IPS-NIHi7 (cell line): Measurements from ENCODE around the gene HNRNPL.

Experiments
- DNase-seq: peaks from one replicate; pipeline ENCODE4 v3.0.0; 2012; ENCODE audit warnings: mixed read lengths; ENCODE audit errors: extremely low spot score

Gene HNRNPL

DNA sequence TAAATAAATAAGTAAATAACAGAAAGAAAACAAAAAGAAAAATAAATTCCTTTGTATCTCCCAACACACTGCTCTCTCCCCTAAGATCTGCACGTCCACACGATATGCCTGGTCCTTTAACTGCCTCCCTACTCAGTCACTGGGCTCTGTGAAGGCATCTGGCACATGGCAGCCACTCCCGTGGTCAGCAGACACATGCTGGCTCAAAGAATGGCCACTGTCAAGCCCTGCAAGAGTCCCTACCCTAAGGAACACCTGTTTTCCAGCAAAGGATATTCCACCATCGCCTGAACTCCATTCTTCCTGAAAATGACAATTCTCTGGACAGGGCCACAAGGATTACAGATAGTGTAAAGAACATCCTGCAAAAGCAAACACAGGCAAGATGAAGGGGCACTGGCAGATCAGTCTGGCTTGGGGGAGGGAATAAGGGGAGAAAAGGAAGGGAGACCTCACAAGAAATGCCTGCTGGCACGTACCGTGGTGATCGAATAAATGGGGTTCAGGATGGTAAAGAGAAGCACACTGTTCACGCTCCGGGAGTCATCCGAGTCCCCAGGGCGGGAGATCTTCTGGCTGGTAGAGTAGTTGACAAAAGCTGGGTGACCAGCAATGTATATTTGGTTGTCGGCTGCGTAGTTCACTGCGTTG, 4.3 kb downstream of the HNRNPL start:
- no peak for DNase-seq

DNA sequence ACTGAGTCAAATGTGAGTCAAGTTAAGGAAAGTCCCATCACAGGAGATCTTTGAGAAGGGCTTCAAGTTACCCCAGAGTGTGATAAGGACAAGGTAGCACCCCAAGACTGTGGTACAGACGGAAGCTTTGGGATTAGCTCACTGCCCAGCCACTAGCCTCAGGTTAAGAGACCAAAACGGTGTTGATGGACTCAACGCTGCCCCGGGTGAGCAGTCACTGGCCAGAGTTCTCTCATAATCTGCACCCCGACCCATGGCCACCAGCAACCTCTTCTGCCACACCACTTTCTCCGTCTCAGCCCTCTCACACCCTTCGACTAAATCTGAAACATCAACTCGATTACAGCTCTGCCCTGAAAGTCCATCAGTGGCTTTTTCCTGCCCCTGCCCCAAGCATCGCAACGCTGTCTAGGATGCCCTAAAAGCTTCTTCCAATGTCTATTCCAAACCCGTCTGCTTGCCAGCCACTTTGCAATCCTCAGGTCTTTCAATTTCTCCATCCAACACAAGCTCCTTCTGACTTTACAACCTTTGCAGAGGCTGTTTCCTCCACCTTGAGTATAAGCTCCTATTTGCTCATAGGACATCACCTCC, 5.6 kb downstream of the HNRNPL start:
- no peak for DNase-seq

DNA sequence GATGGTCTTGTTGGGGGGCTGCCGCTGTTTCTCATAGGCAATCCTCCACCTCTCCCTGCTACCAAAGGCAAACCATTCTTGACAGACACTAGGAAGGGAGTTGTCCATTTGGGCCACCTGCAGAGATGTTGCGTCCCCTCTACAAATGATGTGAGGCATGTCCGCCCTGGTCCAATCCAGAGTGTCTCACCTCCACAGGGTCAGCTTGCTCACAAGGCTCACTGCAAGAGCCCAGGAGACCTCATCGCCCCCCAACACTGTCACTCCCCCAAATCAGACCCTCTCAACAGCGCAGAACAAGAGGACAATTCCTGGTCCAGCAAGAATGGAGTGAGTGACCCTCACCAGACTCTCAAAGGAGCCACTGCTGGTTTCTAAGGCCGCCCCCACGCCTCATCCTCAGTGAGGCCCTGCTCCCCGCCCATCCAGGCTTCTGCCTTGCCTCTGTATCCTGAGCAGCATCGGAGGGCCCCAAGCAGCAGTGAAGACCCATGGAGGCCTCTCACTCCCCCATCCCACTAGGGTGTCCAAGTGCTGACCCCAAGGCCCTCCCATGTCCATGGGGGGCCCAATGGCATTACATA, 6.5 kb downstream of the HNRNPL start:
- no peak for DNase-seq

DNA sequence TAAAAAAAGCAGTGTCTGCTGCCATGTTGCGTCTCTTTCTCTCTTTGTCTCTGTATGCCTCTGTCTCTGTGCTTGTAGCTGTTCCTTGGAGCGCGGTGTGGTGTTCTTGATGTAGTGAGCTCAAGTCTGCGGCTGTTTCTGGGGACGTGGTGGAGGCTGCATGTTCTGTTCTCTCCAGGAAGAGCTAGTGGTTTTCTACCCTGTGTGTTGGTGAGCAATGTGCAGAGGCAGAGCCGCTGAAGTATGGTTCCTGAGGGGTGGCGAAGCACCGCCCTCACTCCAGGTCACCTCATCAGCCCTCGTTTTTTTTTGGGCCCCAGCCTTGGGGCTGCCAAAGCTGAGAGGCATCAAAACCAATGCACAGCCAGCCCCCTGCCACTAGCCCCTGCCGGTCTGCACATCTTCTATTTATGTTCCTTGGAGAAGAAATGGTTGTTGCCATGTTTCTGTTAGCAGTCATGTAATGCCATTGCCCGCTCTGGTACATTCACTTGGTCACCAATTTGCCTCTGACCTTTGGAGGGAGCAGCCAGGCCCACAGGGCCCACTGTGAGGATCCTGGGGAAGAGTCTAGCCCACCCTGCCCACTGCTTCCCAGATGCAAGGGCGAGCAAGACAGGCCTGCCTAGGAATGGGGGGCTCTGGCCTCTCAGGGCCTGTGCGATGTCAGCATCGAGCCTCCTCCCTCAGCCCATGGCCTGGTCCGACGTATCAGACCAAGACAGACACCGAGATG, 7.2 kb downstream of the HNRNPL start:
- no peak for DNase-seq

DNA sequence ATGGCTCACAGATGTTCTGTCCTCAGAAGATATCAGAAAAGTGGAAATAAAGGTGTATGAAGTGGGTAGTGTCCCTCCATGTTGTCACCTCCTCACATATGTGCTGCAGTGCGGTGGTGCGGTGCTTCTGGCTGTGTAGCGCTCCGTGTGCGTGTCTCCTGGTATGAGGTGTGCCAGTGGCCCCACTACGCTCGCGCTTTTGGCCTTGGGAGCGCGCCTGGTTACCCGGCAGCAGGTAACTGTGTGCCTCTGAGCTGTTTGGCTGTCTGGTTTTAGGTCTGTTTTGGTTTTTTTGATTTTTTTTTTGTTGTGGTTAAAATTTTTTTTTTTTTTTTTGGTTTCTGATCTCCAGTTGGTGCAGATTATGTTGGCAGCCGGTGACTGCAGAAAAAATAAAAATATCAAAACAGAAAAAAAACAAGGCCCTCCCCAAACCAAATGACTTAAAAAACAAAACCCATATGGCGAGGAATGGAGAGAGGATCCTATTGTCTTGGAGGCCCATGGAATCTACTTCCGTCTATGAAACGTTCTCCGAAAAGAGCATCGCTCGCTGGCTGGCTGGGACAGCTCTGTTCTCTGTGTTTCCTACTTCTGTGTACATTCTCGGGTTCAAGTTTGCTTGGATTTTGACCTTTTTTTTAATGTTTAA, 7.9 kb downstream of the HNRNPL start:
- no peak for DNase-seq

DNA sequence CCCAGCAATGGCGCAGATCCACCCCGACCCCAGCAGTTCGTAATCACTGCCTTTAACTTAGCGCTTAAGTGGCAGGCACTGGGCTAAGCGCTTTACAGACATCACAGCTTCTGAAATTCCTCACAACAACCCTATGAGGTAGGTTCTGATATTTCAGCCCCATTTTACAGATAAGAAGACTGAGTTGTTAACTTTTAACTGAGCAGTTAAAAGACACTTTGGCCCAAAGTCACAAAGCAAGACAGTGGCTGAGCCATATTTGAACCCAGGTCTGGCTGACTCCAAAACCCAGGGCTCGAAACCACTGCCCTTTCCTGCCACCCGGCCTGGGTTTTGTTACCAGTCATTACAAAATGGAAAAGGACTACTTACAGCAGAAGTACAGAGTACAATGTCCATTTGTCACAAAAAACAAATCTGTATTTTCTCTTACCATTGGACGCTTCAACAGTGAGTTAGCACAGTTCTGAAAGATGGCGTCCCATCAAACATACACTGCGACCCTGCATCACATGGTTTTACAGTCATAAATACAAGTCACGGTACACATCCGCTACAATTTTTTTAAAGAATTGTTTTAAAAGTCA, 8.5 kb downstream of the HNRNPL start:
- no peak for DNase-seq

DNA sequence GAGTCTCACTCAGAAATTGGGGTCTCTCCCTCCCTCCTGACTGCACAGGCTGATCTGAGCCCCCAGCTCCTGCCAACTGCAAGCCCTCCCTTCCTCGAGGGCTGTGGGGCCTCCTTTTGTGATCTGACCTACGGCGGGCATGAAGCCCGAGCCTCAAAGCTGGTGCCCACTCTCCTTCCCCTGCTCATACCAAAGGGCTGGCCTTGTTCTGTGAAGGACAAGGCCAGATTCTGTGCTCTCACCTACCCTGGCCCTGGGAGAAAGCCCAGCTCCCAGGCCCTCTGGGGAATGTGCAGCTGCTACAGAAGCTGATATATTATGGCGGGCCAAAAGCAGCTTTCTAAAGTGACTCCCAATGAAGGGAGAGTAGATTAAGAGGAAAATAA, 9.2 kb downstream of the HNRNPL start:
- no peak for DNase-seq

DNA sequence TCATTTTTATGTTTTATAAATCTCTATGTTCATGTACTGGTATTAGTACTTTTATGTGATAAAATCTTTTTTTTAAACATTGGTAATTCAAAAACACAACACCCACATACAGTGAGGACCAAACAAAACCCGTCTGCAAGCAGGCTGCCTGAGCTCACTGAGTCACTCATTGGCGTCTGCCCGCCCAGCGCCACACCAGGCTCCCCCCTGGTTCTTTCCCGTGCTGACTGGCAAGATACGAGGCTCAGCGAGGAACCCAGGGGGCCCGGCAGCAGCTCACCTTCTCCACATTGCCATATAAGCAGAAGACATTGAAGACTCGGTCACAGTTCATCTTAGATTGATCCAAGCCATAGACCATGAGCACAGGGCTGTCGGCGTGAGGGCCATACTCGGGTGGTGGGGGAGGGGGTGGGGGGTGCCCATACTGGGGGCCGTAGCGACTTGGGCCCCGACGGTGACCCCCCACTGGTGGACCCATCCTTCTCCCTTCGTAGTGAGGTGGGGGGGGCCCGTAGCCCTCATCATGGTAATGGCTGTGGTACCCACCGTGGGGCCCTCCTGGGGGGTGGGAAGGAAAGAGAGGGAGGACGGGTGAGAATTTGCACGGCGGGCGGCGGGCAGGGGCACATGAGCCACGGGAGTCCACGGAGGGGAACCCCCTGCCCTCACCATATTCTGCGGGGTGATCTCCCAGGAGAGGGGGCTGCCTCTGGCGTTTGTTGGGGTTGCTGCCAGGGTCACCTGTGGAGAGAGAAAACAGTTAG, 9.8 kb downstream of the HNRNPL start:
- DNase-seq, result no peak

DNA sequence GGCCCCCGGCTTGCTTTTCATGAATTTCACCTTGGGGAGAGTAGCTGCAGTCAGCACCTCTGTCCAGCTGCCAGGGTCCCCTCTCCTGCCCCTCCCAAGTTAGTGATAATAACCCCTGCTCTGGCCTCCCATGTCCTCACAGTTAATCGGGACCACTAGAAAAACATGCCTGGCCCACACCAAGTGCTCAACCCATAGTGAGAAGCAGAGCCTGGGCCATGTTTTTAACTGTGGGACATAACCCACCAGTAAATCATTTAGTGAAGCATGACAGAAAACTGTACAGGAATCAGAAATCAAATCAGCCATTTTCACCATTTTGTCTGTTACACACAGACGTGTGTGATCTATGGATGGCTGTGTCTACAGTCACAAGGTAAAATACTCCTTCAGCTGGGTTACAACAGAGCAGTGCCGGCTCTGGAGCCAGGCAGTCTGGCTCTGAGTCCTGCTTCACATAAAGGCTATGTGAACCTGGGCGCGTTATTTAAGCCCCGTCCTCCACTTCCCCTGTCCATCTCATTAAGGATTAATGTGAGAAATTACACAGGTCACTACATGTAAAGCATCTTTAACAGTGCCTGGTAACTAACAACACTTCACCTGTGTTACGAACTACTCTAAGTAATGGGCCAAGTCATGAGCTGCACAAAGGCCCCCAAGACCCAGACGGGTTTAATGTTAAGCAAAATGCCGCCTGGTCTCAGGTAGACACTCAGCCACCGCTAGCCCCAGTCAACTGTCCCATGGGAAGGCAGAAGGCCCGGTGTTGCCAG, 10.6 kb downstream of the HNRNPL start:
- no peak for DNase-seq

DNA sequence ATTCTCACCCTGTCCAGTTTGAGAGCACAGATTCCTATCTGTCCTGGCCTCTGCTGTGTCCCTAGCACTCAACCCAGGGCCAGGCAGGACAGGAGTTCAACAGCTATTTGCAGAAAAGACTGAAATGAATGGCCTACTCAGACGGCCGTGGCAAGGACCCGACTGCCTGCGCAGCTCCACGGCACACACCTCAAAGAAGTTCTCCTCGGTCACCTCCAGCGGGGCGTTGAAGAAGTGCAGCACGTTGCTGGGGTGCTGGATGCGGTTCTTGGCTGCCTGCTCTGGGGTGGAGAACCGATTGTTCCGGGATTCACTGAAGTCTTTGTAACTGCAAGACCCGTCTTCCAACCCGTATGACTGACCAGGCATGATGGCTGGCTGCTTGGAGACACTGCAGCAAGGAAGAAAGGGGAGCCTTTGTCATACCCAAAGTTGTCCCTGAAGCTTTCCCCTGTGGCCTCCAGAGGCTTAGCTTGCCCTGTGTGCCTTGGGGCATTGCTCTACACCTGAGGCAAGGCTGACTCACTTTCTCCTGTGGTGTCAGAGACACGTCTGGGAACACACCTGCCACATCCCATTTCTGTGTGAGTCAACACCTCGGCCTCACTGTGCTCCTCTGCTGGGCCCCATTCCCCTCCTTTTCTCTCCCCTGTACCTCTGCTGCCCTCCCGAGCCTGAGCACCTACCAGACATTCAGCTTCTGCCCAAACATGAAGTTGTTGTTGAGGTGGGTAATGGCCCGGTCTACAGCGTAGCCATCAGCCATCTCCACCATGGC, 11.4 kb downstream of the HNRNPL start:
- no peak for DNase-seq

DNA sequence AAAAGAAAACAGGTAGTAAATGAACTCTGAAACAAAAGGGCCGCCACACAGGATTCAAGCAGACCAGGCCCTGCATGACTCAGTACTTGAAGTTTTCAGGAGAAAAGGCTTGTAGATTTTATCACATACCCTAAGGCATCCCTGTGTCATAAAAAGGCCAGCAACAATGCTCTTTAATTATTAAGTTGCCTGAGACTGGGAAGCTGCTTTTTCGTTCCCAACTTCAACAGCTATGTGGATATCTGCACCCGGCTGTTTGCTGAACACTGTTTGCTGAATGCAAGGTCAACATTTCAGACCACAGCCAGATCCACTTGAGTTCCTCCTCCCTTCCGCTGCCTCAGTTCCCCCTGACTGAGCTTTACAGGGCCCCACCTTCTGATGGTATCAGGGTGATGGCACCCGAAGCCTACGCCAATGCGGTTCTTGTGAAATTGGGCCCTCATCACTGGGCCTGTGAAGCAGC, 12.1 kb downstream of the HNRNPL start:
- DNase-seq, result no peak

DNA sequence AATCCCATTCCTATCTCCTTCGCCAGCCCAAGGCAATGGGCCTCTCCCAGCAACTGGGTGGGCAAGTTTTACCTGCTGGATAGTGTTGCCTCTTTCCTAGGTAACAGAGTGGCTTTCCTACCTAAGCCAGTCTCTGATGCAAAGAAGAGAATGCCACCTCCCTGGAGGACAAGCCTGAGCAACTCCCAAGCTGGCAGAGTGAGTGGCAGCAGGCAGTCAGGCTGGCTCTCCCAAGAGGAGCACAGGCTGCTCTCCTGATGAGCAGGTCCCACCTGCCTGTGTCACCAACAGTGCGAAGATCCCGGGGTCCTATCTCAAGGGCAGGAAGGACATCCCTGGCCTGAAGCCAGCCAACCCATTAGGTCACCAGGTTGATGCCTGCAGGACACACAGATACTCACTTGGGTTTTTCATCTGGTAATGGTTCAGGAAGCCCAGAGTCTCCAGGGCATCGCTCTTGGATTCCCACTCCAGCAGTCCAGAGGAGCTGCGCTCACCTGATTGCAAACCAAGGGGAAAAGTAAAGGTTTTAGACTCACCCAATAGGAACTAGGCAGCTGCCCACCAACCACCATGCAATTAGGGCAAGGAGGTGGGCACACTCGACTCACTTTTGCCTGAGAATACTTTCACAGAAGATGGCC, 12.7 kb downstream of the HNRNPL start:
- no peak for DNase-seq

DNA sequence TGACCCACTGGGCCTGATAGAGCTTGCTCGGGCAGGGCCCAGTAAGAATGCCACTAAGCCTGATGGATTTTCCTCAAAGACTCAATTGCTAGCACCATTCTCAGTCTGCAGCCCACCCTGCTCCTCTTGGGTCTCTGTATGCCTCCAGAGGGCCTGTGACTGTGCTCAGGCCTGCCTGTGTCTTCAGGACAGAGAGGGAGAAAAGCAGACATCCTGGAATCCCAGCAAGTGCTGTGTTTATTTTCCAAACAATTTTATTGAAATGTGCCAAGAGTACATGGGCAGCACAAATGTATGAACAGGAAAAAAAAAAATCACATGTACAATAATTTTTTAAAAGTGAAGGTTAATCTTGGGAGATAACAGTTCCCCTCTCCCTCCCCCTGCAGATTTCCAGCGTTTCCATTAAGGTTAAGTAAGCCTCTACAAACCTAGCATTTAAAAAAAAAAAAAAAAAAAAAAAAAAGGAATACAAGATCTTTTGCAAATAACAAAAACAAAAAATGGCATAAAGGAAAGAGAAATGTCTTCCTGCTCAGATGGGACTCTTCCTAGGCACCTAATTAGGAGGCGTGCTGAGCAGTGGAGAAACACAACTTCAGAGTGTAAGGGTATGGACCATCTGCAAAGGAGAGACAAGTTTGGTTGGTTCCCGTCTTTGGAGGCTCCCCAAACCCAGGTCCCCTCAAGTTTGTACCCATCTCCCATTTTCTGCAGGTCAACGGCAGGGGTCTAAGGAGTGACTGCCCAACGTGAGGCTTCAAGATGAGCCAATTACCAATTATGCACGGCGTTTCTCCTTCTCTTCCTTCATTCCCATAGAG, 13.4 kb downstream of the HNRNPL start:
- no peak for DNase-seq

DNA sequence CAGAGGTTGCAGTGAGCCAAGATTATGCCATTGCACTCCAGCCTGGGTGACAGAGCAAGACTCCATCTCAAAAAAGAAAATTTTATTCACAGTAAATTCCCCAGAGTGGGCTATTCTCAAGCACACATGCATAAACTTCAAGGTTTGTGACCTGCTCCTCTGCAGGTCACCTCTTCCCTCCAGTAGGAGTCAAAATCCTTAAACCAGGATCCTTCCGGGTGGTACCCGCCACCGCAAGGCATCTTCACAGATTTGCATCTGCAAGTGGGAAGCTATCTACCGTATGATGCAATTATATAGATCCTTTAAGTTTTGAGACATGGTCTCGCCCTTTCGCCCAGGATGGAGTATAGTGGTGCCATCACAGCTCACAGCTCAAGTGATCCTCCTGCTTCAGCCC, 15.2 kb downstream of the HNRNPL start:
- DNase-seq, result no peak

DNA sequence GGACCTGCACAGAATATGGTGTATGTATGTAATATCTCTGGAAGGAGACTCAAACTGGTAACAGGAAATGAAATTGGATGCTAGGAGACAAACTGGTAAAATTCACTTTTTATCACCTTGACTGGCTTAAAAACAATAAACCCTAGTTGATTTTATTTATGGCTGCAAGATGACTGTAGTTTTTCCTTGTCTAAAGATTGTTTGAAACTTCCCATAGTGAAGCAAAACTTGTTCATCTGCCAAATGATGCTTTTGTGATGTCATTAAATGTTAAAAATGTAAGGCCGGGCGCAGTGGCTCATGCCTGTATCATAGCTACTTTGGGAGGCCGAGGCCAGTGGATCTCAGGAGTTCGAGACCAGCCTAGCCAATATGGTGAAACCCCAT, 15.7 kb downstream of the HNRNPL start:
- DNase-seq, result no peak

DNA sequence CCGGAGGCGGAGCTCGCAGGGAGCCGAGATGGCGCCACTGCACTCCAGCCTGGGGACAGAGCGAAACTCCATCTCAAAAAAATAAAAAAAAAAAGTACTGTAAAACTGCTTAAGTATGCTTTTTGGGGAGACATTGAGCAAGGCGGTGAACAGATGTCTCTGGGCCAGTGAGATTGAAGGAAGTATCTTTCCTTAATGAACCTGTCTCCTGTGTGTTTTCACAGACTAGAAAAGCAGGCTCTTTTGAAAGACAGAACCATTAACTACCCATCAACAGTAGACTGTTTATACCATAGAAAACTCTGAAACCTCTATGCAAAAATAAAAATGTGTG, 16.7 kb downstream of the HNRNPL start:
- no peak for DNase-seq

DNA sequence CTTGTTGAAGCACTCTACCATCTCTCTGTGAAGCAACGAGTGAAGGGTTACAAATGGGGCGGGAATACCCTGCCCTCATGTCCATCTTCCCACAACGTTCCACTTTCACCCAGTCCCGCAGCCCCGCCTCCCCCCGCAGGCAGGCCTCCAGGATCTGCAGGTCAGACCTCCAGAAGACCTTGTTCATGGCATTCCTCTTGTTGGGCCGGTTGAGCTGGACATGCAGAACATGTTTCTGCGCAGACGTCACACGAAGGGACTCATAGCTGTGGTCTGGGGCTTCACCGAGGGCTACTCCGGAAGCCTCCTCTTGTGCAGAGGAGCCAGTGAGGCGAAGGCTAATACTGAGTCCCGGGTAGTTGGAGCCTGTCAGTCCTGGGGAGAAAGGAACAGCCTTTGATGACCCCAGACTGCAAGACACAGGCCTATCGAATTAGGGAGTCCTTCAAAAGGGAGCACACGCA, 18.6 kb downstream of the HNRNPL start:
- peak; percentile 43 for DNase-seq

DNA sequence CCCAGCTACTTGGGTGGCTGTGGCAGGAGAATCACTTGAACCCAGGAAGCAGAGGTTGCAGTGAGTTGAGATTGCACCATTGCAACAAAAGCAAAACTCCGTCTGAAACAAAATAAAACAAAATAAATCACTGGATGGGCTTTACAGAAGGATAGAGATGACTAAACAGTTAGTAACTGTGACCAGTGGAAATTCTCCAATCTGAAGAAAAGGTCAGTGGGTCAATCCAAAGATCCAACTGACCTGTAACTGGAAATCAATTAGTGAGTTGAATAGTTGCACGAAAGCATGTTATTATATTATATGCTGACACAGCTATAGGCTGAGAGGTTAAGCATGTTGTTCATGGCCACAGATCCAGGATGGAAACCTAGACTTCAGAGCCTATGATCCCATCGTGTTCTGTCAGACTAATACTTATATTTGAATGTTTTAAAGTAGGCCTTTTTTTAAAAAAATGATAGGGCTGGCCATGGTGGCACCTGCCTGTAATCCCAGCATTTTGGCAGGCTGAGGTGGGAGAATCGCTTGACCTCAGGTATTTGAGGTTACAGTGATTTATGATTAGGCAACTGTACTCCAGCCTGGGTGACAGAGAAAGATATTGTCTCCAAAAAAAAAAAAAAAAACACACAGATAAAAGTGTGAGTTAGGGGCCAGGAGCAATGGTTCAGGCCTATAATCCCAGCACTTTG, 19.6 kb downstream of the HNRNPL start:
- no peak for DNase-seq
